Ectodermal cell (in vitro differentiated cells): Measurements from ENCODE around the gene CBLC.

ENCODE experiments used
- H3K27ac ChIP-seq: 2 replicates; pipeline ENCODE4 v1.7.0; 2013; ENCODE audit warnings: mild to moderate bottlenecking, low read depth, low read length; ENCODE audit not compliant: insufficient read depth, poor library complexity, severe bottlenecking
- H3K27me3 ChIP-seq: 2 replicates; pipeline ENCODE4 v1.7.0; 2013; ENCODE audit warnings: mild to moderate bottlenecking, low read length; ENCODE audit not compliant: insufficient read depth, control insufficient read depth, poor library complexity, severe bottlenecking
- H3K36me3 ChIP-seq: one replicate; pipeline ENCODE4 v1.7.0; 2013; ENCODE audit warnings: low read length; ENCODE audit not compliant: control insufficient read depth, insufficient read depth
- H3K4me1 ChIP-seq: one replicate; pipeline ENCODE4 v1.7.0; 2013; ENCODE audit warnings: low read length; ENCODE audit not compliant: control insufficient read depth, insufficient read depth
- H3K4me3 ChIP-seq: 2 replicates; pipeline ENCODE4 v1.7.0; 2013; ENCODE audit warnings: low read depth, low read length, control low read depth; ENCODE audit not compliant: insufficient read depth
- H3K9me3 ChIP-seq: 2 replicates; pipeline ENCODE4 v1.7.0; 2013; ENCODE audit warnings: mild to moderate bottlenecking, low read length, moderate library complexity; ENCODE audit not compliant: control insufficient read depth
- WGBS, 2 experiments: methylation state at CpG; one replicate each; pipeline ENCODE4 v1.1.7; 2013; ENCODE audit warnings: missing lambda C conversion rate in 2 of 2; 5-methylcytosine and 5-hydroxymethylcytosine counted together

The CBLC gene

DNA sequence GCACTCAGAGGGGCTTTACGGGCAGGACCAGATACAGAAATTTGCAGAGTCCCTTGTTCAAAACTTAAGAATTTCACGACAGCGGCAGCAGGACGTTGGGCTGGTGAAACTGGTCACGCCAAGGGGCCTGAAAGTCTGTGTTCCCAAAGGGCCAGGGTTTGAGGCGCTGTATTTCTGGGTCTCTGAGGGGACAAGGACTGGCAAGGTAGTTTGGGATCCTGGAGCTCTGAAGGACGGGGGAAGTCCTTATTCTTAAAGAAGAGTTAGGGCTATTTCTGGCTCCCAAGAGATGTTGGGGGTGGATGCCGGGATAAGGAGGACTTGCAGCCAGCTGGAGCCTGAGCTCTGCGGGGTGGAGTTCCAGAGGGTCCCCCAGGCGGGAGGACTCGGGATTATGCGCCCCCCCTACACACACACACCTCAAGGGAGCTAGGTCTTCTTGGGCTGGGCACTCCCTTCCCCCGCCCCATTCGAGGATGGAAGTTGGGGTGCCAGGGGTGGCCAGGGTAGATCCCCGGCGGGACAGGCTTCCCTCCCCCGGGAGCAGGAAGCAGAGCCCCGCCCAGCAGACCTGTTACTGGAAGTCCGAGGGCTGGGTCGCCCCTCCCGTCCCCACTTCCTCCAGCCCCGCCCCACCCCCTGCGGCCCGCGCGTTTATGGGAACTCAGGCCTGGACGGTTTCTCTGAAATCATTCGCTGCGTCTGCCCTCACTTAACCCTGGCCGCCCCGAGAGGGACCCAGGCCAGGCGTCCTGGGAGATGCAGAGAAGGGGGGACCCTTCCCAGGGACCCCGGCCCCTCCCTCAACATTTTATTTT lies 23.5 kb upstream of the CBLC start:
- H3K4me1 ChIP-seq, result peaks cover 22% of the 10 kb centered on the region

DNA sequence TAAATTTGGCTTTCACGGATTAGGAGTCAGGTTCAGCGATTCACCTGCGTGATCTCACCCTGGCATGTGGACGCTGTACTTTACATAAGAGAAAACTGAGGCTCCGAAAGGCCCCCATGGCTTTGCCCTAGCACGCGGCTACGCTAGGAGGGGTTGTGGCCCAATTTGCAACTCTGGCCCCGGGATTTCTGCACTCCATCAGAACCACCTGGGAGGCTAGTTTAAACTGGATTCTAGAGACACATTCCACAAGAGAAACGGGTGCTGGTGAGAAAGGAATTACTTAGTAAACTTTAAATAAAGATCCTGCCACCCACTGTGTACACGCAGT lies 23.0 kb upstream of the CBLC start:
- WGBS, 2 experiments, result 19 to 23% methylated on average over 11 of the region's 11 CpGs
- Histone ChIP-seq H3K9me3 (no peaks in the 10 kb centered on the region), H3K4me1 (peaks cover 22% of the 10 kb centered on the region), H3K27me3 (peaks cover 94% of the 10 kb centered on the region), H3K4me3 (no peak overlapping the region), H3K36me3 (no peaks in the 10 kb centered on the region), H3K27ac (no peak overlapping the region)

More for the DNA sequence above, 23.5 kb upstream of the CBLC start:
- Histone ChIP-seq H3K36me3 (no peaks in the 10 kb centered on the region), H3K27me3 (peaks cover 96% of the 10 kb centered on the region), H3K4me3 (peak overlapping the region; percentile 26), H3K27ac (no peak overlapping the region), H3K9me3 (no peaks in the 10 kb centered on the region)
- WGBS, 2 experiments, result 1 to 2% methylated on average over 33 of the region's 33 CpGs

DNA sequence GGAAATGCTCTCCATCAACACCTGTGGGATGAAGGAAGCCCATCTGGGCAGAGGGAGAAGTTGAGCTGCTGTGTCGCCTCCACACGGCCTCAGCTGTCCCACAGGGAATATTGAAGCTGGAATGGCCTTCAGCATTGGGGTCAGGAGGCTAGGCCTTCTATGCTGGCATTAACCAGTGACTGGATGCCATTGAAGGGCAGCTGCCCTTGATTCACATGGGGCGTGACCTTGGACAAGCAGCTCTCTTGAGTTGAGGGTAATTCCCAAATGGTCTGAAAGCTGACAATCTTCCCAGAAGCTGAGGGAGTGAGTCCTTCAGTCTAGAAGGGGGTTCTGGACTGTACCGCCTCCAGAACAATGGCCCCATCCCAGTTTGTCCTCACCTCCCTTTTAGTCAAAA lies 22.5 kb upstream of the CBLC start:
- Histone ChIP-seq H3K36me3 (no peaks in the 10 kb centered on the region), H3K9me3 (no peaks in the 10 kb centered on the region), H3K27ac (no peak overlapping the region), H3K4me3 (no peak overlapping the region), H3K27me3 (peaks cover 89% of the 10 kb centered on the region), H3K4me1 (peaks cover 22% of the 10 kb centered on the region)
- WGBS, 2 experiments, result 88 to 89% methylated on average over 4 of the region's 4 CpGs

DNA sequence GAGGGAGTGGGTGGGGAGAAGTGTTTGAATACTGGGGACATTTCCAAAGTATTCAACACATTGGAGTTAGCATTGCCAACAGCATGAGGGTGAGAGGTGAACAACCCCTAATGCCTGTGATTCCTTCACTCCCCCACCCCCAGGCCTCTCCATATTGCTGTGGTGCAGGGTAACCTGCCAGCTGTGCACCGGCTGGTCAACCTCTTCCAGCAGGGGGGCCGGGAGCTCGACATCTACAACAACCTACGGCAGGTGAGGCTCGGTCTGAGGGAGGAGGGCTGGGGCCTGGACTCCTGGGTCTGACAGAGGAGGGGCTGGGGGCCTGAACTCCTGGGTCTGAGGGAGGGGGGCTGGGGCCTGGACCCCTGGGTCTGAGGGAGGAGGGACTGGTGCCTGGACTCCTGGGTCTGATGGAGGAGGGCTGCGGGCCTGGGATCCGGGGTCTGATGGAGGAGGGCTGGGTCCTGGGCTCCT lies 21.6 kb upstream of the CBLC start:
- Histone ChIP-seq H3K9me3 (no peaks in the 10 kb centered on the region), H3K4me3 (no peak overlapping the region), H3K27ac (no peak overlapping the region), H3K27me3 (peaks cover 80% of the 10 kb centered on the region), H3K4me1 (peaks cover 22% of the 10 kb centered on the region), H3K36me3 (no peaks in the 10 kb centered on the region)
- WGBS, 2 experiments, result 66 to 81% methylated on average over 7 of the region's 7 CpGs

DNA sequence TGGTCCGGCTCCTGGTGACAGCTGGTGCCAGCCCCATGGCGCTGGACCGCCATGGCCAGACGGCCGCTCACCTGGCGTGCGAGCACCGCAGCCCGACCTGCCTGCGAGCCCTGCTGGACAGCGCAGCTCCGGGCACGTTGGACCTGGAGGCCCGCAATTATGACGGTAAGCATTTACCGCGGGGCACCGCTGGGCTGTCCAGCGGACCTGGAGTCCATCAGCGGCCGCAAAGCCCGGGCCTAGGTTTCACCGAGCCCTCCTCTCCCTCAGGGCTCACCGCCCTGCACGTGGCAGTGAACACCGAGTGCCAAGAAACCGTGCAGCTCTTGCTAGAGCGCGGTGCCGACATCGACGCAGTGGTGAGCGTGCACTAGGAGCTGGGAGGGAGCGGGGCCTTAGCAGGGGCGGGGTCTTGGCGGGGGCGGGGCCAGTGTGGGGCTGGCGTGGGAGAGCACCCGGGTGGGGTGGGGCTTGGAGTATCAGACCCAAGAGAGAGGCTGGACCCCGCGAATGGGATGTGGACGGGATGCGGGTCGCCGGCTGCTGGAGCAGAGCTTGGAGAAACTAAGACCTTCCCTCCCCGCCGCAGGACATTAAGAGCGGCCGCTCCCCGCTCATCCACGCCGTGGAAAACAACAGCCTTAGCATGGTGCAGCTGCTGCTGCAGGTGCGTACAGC lies 20.5 kb upstream of the CBLC start:
- Histone ChIP-seq H3K4me1 (peaks cover 22% of the 10 kb centered on the region), H3K27me3 (peaks cover 72% of the 10 kb centered on the region), H3K4me3 (peak overlapping the region; percentile 46), H3K36me3 (no peaks in the 10 kb centered on the region), H3K9me3 (no peaks in the 10 kb centered on the region), H3K27ac (no peak overlapping the region)
- 5% methylated on average over 53 of the region's 53 CpGs for WGBS, 2 experiments

DNA sequence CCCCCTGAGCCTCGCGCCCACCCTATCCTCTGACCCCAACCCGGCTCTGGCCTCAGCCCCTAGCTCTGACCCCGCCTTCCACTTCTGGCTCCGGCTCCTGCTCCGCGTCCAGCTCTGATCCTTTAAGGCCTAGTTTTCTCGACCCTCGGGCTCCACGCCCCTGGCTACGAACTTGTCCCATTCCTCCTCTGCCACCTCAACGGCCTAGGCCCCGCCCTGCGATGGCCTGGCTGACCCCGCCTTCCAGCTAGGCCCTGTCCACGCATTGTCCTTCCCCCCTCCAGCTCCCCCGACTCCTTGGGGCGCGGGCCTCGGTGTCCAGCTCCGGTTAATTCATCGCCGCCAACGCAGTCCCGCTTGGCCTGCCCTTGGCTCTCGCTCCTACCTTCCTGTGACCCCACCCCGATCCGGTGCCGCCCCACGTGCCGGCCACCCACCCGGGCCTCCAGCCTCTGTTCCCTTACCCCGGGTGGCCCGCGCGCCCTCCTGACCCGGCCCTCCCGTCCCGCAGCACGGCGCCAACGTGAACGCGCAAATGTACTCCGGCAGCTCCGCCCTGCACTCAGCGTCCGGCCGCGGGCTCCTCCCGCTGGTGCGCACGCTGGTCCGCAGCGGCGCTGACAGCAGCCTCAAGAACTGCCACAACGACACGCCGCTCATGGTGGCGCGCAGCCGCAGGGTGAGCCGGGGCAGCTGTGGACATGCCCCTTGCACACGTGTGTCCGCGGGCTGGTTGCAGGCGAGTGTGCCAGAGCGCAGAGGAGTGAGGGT lies 19.8 kb upstream of the CBLC start:
- WGBS, 2 experiments, result 1% methylated on average over 68 of the region's 68 CpGs

DNA sequence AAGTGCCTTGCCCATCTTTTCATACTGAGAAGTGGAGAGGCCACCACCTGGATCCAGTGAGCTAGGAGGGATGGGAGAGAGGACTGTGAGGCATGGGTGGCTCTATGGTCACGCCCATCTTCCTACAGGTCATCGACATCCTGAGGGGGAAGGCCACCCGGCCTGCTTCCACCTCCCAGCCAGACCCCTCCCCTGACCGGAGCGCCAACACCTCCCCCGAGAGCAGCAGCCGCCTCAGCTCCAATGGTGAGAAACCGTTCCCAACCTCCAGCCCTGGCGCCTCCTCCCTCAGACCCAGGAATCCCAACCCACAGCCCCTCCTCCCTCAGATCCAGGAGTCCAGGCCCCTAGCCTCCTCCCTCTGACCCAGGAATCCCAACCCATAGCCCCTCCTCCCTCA lies 19.1 kb upstream of the CBLC start:
- 4 to 5% methylated on average over 9 of the region's 9 CpGs for WGBS, 2 experiments
- H3K27me3 ChIP-seq, result peaks cover 58% of the 10 kb centered on the region
- H3K9me3 ChIP-seq, result no peaks in the 10 kb centered on the region
- peak overlapping the region; percentile 46 for H3K4me3 ChIP-seq
- no peak overlapping the region for H3K27ac ChIP-seq
- H3K4me1 ChIP-seq, result peaks cover 15% of the 10 kb centered on the region
- H3K36me3 ChIP-seq, result no peaks in the 10 kb centered on the region

More for the DNA sequence above, 19.8 kb upstream of the CBLC start:
- Histone ChIP-seq H3K27me3 (peaks cover 65% of the 10 kb centered on the region), H3K4me1 (peaks cover 21% of the 10 kb centered on the region), H3K9me3 (no peaks in the 10 kb centered on the region), H3K27ac (no peak overlapping the region), H3K4me3 (peak overlapping the region; percentile 46), H3K36me3 (no peaks in the 10 kb centered on the region)

DNA sequence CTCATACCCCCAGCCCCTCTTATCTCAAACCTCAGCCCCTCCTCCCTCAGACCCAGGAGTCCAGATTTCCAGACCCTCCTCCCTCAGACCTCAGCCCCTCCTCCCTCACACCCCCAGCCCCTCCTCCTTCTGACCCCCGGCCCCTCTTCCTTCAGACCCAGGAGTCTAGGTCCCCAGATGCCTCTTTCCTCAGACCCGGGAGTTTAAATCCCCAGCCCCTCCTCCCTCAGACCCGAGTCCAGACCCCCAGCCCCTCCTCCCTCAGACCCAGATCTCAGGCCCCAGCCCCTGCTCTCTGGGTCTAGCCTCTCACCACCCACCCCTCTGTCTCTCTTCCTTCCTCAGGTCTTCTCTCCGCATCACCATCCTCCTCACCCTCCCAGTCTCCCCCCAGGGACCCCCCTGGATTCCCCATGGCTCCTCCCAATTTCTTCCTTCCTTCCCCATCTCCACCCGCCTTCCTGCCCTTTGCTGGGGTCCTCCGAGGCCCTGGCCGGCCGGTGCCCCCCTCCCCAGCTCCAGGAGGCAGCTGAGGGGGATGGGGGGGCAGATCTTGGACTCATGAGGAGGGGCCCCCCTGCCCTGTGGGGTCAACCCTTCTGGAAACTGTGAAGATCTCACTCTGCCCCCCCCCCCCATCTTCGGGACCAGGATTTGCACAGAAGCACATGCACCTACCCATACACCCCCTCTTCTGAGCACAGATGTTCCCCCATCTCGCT lies 18.4 kb upstream of the CBLC start:
- no peak overlapping the region for H3K4me3 ChIP-seq
- peaks cover 52% of the 10 kb centered on the region for H3K27me3 ChIP-seq
- 67 to 68% methylated on average over 9 to 10 of the region's 10 CpGs for WGBS, 2 experiments
- peaks cover 9% of the 10 kb centered on the region for H3K4me1 ChIP-seq
- H3K36me3 ChIP-seq, result no peaks in the 10 kb centered on the region
- H3K27ac ChIP-seq, result no peak overlapping the region
- no peaks in the 10 kb centered on the region for H3K9me3 ChIP-seq

DNA sequence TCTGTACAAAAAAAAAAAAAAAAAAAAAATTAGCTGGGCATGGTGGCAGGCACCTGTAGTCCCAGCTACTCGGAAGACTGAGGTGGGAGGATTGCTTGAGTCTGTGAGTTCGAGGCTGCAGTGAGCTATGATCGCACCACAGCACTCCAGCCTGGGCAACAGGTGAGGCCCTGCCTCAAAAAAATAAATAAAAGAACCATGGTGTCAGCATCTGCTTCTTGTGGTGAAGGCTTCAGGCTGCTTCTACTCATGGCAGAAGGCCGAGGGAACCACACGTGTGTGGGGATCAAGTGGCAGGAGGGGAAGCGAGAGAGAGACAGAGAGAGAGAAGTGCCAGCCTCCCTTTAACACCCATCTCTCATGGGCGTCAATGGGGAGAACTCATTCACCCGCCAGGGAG lies 15.7 kb upstream of the CBLC start:
- Histone ChIP-seq H3K36me3 (no peaks in the 10 kb centered on the region), H3K4me3 (no peak overlapping the region), H3K27me3 (peaks cover 24% of the 10 kb centered on the region), H3K9me3 (no peaks in the 10 kb centered on the region), H3K27ac (no peak overlapping the region), H3K4me1 (no peaks in the 10 kb centered on the region)
- WGBS, 2 experiments, result 83 to 85% methylated on average over 8 of the region's 8 CpGs
